NCI-H748 (cell line): ENCODE results near the gene TBC1D20.

ENCODE experiments used
- DNase-seq: peaks from one replicate; lab custom pipeline; 2025; ENCODE audit not compliant: unreplicated experiment; lab: John Stamatoyannopoulos, UW

TBC1D20 gene

GRCh38 chr20:420721-421574 lies 41.4 kb downstream of the TBC1D20 start:
- DNase-seq: no peak

GRCh38 chr20:420166-420620 lies 42.1 kb downstream of the TBC1D20 start:
- no peak for DNase-seq

- peak; percentile 20 for DNase-seq
These were observed 42.7 kb downstream of the TBC1D20 start for GRCh38 chr20:419556-420165.

- DNase-seq: no peak
These were observed 43.4 kb downstream of the TBC1D20 start for GRCh38 chr20:418858-419365.

GRCh38 chr20:417801-418342 lies 44.5 kb downstream of the TBC1D20 start:
- no peak for DNase-seq

- DNase-seq: no peak
These were observed 45.2 kb downstream of the TBC1D20 start for GRCh38 chr20:416950-417800.

- no peak for DNase-seq
These were observed 46.5 kb downstream of the TBC1D20 start for GRCh38 chr20:415820-416322.

GRCh38 chr20:414161-414560 lies 48.2 kb downstream of the TBC1D20 start:
- no peak for DNase-seq

GRCh38 chr20:412081-412480 lies 50.3 kb downstream of the TBC1D20 start:
- DNase-seq: no peak

- no peak for DNase-seq
These were observed 52.4 kb downstream of the TBC1D20 start for GRCh38 chr20:409697-410559.

- peak; percentile 49 for DNase-seq
These were observed 53.3 kb downstream of the TBC1D20 start for GRCh38 chr20:408843-409696.

GRCh38 chr20:407953-408842 lies 54.1 kb downstream of the TBC1D20 start, which contains the start of gene RBCK1:
TSS of gene RBCK1 (plus strand) at chr20:408299. CDS start at chr20:408758, 459 bp downstream.
- peak; percentile 87 for DNase-seq

- DNase-seq: peak; percentile 90
These were observed 55.0 kb downstream of the TBC1D20 start for GRCh38 chr20:407133-407952.

GRCh38 chr20:406200-407132 lies 55.9 kb downstream of the TBC1D20 start:
- no peak for DNase-seq

- no peak for DNase-seq
These were observed 58.2 kb downstream of the TBC1D20 start for GRCh38 chr20:404088-404487.

- no peak for DNase-seq
These were observed 58.8 kb downstream of the TBC1D20 start for GRCh38 chr20:403582-403957.
